GM23338 (cell line): ENCODE measurements around the gene RPL3. TPM values are rescaled to one million over a fixed set of nuclear protein-coding genes. Genes with fewer than 3 reads are reported as not detected.

ENCODE experiments used
- ATAC-seq: fragments of 200-7000 bp; cut with Tn5 transposase; 3 replicates; pipeline ENCODE4 v1.9.1; 2020
- DNase-seq: peaks from one replicate; pipeline ENCODE4 v3.0.0-alpha.2; 2015; ENCODE audit warnings: low spot score
- H2AFZ ChIP-seq: fragments of 200-600 bp; sonication (generic); 2 replicates; pipeline ENCODE4 v1.8.0; 2016; ENCODE audit warnings: antibody characterized with exemption, mild to moderate bottlenecking, moderate library complexity
- H3F3A ChIP-seq: fragments of 200-600 bp; sonication (generic); replicated peaks from 2 replicates; pipeline ENCODE4 v1.8.0; 2017; ENCODE audit warnings: antibody characterized with exemption, mixed run types, low read depth
- H3K27ac ChIP-seq: fragments of 200-600 bp; sonication (generic); 2 replicates; pipeline ENCODE4 v1.6.1; 2016; ENCODE audit warnings: low read depth
- H3K27me3 ChIP-seq: fragments of 200-600 bp; sonication (generic); 2 replicates; pipeline ENCODE4 v1.8.0; 2016; ENCODE audit warnings: mild to moderate bottlenecking, mixed run types, moderate library complexity; ENCODE audit not compliant: insufficient read depth
- H3K36me3 ChIP-seq: fragments of 200-600 bp; sonication (generic); 2 replicates; pipeline ENCODE4 v1.8.0; 2016; ENCODE audit warnings: mild to moderate bottlenecking; ENCODE audit not compliant: insufficient read depth
- H3K4me1 ChIP-seq: fragments of 200-600 bp; sonication (generic); 2 replicates; pipeline ENCODE4 v1.8.0; 2016; ENCODE audit warnings: mild to moderate bottlenecking, moderate library complexity; ENCODE audit not compliant: insufficient read depth
- H3K4me2 ChIP-seq: fragments of 200-600 bp; sonication (generic); 2 replicates; pipeline ENCODE4 v1.7.1; 2017; ENCODE audit warnings: mixed run types
- H3K4me3 ChIP-seq: fragments of 200-600 bp; sonication (generic); 2 replicates; pipeline ENCODE4 v1.6.1; 2016; ENCODE audit warnings: mixed run types
- H3K79me2 ChIP-seq: fragments of 200-600 bp; sonication (generic); replicated peaks from 2 replicates; pipeline ENCODE4 v1.8.0; 2017; ENCODE audit warnings: mild to moderate bottlenecking; ENCODE audit not compliant: insufficient read depth
- H3K9me2 ChIP-seq: fragments of 200-600 bp; sonication (generic); 2 replicates; pipeline ENCODE4 v1.8.0; 2017; ENCODE audit not compliant: insufficient read depth
- H4K20me1 ChIP-seq: fragments of 200-600 bp; sonication (generic); replicated peaks from 2 replicates; pipeline ENCODE4 v1.8.0; 2017; ENCODE audit warnings: mild to moderate bottlenecking; ENCODE audit not compliant: insufficient read depth
- H3K27ac Mint-ChIP-seq: 2 replicates; pipeline ENCODE4 v1.8.0; 2020; ENCODE audit warnings: inconsistent platforms, mild to moderate bottlenecking, moderate library complexity, mixed read lengths
- H3K27me3 Mint-ChIP-seq: 3 replicates; pipeline ENCODE4 v1.8.0; 2022; ENCODE audit warnings: low read depth, mild to moderate bottlenecking, moderate library complexity, mixed read lengths, inconsistent platforms; ENCODE audit not compliant: insufficient read depth, poor library complexity
- H3K36me3 Mint-ChIP-seq: 3 replicates; pipeline ENCODE4 v1.8.0; 2021; ENCODE audit warnings: low read depth, mild to moderate bottlenecking, inconsistent platforms, moderate library complexity, mixed read lengths
- H3K4me1 Mint-ChIP-seq: 3 replicates; pipeline ENCODE4 v1.8.0; 2020; ENCODE audit warnings: mild to moderate bottlenecking, inconsistent platforms, mixed read lengths
- H3K4me3 Mint-ChIP-seq: 3 replicates; pipeline ENCODE4 v1.8.0; 2021; ENCODE audit warnings: moderate library complexity, mild to moderate bottlenecking, inconsistent platforms, mixed read lengths
- H3K9me3 Mint-ChIP-seq: 3 replicates; pipeline ENCODE4 v1.8.0; 2020; ENCODE audit warnings: moderate library complexity, mild to moderate bottlenecking, inconsistent platforms, mixed read lengths
- CREB1 ChIP-seq: fragments of 250-450 bp; sonication (Bioruptor Pico); IDR thresholded peaks from 2 replicates; pipeline ENCODE4 v1.5.0; 2020; ENCODE audit warnings: low read depth, mild to moderate bottlenecking, moderate library complexity
- EZH2phosphoT487 ChIP-seq: fragments of 200-600 bp; sonication (generic); IDR thresholded peaks from one replicate; pipeline ENCODE4 v1.8.1; 2018; ENCODE audit warnings: antibody characterized with exemption; ENCODE audit not compliant: unreplicated experiment
- JUNB ChIP-seq: IDR thresholded peaks from one replicate; pipeline ENCODE4 v1.6.1; 2016; ENCODE audit warnings: antibody characterized with exemption; ENCODE audit not compliant: unreplicated experiment
- NANOG ChIP-seq: IDR thresholded peaks from 2 replicates; pipeline ENCODE4 v1.6.1; 2016; ENCODE audit warnings: antibody characterized with exemption, borderline replicate concordance
- POLR2AphosphoS5 ChIP-seq: IDR thresholded peaks from 2 replicates; pipeline ENCODE4 v1.6.1; 2016; ENCODE audit warnings: antibody characterized with exemption, low read depth
- STAT1 ChIP-seq: IDR thresholded peaks from one replicate; pipeline ENCODE4 v1.6.1; 2016; ENCODE audit warnings: antibody characterized with exemption; ENCODE audit not compliant: unreplicated experiment
- ZNF331 ChIP-seq: fragments of 250-450 bp; sonication (Bioruptor Pico); IDR thresholded peaks from 2 replicates; pipeline ENCODE4 v1.5.0; 2020; ENCODE audit warnings: low read depth, mild to moderate bottlenecking, moderate library complexity
- polyA plus RNA-seq: library from polyadenylated mRNA; unstranded; fragments of >200 nt; fragmentation: Nextera tagmentation; extraction: Ambion mirVana; gene quantifications from 2 replicates; pipeline ENCODE4 v1.2.1, GENCODE V29; 2016
- total RNA-seq: library from RNA; depleted of rRNA; stranded (reverse); fragments of >200 nt; shearing (Covaris generic); gene quantifications from 2 replicates; pipeline ENCODE4 v1.2.3, GENCODE V29; 2014
- TF ChIP-seq, protein P1 (sequence below), 2 experiments: fragments of 200-600 bp in 1 of 2; sonication (generic) in 1 of 2; conservative IDR thresholded peaks; 2 replicates each; pipeline versions ENCODE4 v1.5.1 to v1.6.1; 2016 to 2017; ENCODE audit warnings: antibody characterized with exemption in 2 of 2, low read depth in 2 of 2, mild to moderate bottlenecking in 2 of 2, moderate library complexity in 1 of 2
- TF ChIP-seq, protein P2 (sequence below): IDR thresholded peaks from one replicate; pipeline ENCODE4 v1.6.1; 2018; ENCODE audit warnings: antibody characterized with exemption; ENCODE audit not compliant: unreplicated experiment
- TF ChIP-seq, protein P3 (sequence below): IDR thresholded peaks from 2 replicates; pipeline ENCODE4 v1.6.1; 2016; ENCODE audit warnings: antibody characterized with exemption

RPL3 gene
- total and polyA plus RNA-seq, 2 experiments from 2014 or later: 1,983 to 3,244 TPM

DNA sequence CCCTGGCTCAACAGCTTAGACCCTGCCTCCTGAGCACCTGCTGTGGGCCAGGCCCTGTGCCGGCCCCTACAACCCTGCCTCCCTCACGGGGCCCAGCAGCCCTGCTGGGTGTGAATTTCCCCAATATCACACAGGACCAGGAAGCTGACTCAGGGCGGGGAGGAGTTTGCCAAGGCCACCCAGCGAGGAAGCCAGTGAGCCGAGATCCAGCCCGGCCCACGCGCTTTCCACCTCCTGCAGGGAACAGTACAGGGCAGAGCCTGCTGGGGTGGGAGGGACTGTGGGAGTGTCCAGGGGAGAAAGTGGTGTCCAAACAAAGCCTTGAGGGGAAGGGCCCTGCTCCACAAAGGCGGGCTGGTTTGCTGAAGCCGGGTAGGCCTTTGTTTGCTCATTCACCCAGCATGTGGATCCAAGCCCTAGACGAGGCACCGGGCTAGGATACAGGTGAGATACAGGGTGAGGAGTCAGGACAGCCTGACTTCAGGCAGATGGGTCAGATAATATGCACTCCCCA, 26.8 kb downstream of the RPL3 start:
- Mint-ChIP-seq H3K4me1 (peaks cover 22% of the 10 kb centered on the region), H3K9me3 (no peaks in the 10 kb centered on the region; the same call in 2 of the 3 replicates), H3K4me3 (no peak overlapping the region), H3K36me3 (no peaks in the 10 kb centered on the region; the same call in 2 of the 3 replicates), H3K27me3 (peaks cover 30% of the 10 kb centered on the region), H3K27ac (peak overlapping the region; percentile 82)
- TF ChIP-seq, protein P1, sequence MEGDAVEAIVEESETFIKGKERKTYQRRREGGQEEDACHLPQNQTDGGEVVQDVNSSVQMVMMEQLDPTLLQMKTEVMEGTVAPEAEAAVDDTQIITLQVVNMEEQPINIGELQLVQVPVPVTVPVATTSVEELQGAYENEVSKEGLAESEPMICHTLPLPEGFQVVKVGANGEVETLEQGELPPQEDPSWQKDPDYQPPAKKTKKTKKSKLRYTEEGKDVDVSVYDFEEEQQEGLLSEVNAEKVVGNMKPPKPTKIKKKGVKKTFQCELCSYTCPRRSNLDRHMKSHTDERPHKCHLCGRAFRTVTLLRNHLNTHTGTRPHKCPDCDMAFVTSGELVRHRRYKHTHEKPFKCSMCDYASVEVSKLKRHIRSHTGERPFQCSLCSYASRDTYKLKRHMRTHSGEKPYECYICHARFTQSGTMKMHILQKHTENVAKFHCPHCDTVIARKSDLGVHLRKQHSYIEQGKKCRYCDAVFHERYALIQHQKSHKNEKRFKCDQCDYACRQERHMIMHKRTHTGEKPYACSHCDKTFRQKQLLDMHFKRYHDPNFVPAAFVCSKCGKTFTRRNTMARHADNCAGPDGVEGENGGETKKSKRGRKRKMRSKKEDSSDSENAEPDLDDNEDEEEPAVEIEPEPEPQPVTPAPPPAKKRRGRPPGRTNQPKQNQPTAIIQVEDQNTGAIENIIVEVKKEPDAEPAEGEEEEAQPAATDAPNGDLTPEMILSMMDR (conservative IDR thresholded peaks at IDR 0.05; ENCODE audit: low read depth in 2 of 2): no peak
- TF ChIP-seq ZNF331 (CRISPR knock-in tag) (no peak), STAT1 (no peak), JUNB (no peak), POLR2AphosphoS5 (no peak), CREB1 (CRISPR knock-in tag) (no peak), EZH2phosphoT487 (no peak), NANOG (no peak)
- TF ChIP-seq, protein P2, sequence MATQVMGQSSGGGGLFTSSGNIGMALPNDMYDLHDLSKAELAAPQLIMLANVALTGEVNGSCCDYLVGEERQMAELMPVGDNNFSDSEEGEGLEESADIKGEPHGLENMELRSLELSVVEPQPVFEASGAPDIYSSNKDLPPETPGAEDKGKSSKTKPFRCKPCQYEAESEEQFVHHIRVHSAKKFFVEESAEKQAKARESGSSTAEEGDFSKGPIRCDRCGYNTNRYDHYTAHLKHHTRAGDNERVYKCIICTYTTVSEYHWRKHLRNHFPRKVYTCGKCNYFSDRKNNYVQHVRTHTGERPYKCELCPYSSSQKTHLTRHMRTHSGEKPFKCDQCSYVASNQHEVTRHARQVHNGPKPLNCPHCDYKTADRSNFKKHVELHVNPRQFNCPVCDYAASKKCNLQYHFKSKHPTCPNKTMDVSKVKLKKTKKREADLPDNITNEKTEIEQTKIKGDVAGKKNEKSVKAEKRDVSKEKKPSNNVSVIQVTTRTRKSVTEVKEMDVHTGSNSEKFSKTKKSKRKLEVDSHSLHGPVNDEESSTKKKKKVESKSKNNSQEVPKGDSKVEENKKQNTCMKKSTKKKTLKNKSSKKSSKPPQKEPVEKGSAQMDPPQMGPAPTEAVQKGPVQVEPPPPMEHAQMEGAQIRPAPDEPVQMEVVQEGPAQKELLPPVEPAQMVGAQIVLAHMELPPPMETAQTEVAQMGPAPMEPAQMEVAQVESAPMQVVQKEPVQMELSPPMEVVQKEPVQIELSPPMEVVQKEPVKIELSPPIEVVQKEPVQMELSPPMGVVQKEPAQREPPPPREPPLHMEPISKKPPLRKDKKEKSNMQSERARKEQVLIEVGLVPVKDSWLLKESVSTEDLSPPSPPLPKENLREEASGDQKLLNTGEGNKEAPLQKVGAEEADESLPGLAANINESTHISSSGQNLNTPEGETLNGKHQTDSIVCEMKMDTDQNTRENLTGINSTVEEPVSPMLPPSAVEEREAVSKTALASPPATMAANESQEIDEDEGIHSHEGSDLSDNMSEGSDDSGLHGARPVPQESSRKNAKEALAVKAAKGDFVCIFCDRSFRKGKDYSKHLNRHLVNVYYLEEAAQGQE: no peak
- 0 out of 2 replicates have a peak, but pooled peaks cover under 1% of the 10 kb centered on the region for H3K4me1 ChIP-seq
- no peaks in the 10 kb centered on the region for H3F3A ChIP-seq
- no peaks in the 10 kb centered on the region for H3K9me2 ChIP-seq
- DNase-seq: peak; percentile 47
- no peaks in the 10 kb centered on the region for H3K79me2 ChIP-seq
- H2AFZ ChIP-seq: peak overlapping the region; percentile 94
- H4K20me1 ChIP-seq: no peaks in the 10 kb centered on the region
- no peaks in the 10 kb centered on the region for H3K27me3 ChIP-seq
- no peak overlapping the region for H3K27ac ChIP-seq
- ATAC-seq: peak; percentile 64
- H3K4me2 ChIP-seq: no peak overlapping the region
- H3K4me3 ChIP-seq: no peak overlapping the region
- H3K36me3 ChIP-seq: no peaks in the 10 kb centered on the region

DNA sequence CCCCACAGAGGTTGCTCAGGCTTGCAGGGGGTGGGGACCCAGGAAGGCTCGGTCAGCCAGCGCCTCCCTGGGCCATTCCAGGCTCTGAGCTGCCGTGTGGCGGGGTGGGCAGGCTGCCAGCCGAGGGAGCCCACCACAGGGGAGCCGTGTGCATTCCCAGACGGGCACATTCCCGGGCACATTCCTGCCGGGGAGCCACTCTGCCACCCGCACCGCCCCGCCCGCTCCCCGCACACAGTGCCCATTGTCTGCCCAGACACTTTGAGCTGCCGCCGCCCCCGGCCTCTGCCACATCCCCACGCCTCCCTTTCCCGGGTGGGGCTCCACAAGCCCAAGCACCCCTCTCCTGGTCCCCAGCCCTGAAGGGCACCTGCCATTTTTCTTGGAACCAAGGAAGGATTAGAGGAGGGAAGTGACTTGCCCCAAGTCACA, 27.4 kb downstream of the RPL3 start:
- ATAC-seq: no peak
- no peak overlapping the region for H3K4me2 ChIP-seq
- no peak for DNase-seq
- no peak for TF ChIP-seq JUNB
- TF ChIP-seq, protein P2: no peak
- no peak for TF ChIP-seq NANOG
- TF ChIP-seq STAT1: no peak
- no peak for TF ChIP-seq ZNF331 (CRISPR knock-in tag)
- TF ChIP-seq EZH2phosphoT487: no peak
- no peak for TF ChIP-seq CREB1 (CRISPR knock-in tag)
- TF ChIP-seq, protein P3, sequence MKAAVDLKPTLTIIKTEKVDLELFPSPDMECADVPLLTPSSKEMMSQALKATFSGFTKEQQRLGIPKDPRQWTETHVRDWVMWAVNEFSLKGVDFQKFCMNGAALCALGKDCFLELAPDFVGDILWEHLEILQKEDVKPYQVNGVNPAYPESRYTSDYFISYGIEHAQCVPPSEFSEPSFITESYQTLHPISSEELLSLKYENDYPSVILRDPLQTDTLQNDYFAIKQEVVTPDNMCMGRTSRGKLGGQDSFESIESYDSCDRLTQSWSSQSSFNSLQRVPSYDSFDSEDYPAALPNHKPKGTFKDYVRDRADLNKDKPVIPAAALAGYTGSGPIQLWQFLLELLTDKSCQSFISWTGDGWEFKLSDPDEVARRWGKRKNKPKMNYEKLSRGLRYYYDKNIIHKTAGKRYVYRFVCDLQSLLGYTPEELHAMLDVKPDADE: no peak
- TF ChIP-seq, protein P1 (conservative IDR thresholded peaks at IDR 0.05; ENCODE audit: low read depth in 2 of 2): no peak

More for the DNA sequence above, 27.4 kb downstream of the RPL3 start:
- no peaks in the 10 kb centered on the region for H3K27me3 ChIP-seq
- Mint-ChIP-seq H3K27me3 (peaks cover 32% of the 10 kb centered on the region), H3K4me1 (peaks cover 21% of the 10 kb centered on the region), H3K36me3 (no peaks in the 10 kb centered on the region; the same call in 2 of the 3 replicates), H3K4me3 (no peak overlapping the region), H3K9me3 (no peaks in the 10 kb centered on the region; the same call in 2 of the 3 replicates), H3K27ac (no peak overlapping the region)
- no peak overlapping the region for H3K4me3 ChIP-seq
- H4K20me1 ChIP-seq: no peaks in the 10 kb centered on the region
- no peaks in the 10 kb centered on the region for H3F3A ChIP-seq
- no peaks in the 10 kb centered on the region for H3K4me1 ChIP-seq
- H3K9me2 ChIP-seq: no peaks in the 10 kb centered on the region
- no peak overlapping the region for H3K27ac ChIP-seq
- no peaks in the 10 kb centered on the region for H3K79me2 ChIP-seq
- no peaks in the 10 kb centered on the region for H3K36me3 ChIP-seq
- H2AFZ ChIP-seq: peak overlapping the region; percentile 94; the same call in 1 of the 2 replicates
